HCT116 (cell line): ENCODE measurements around the gene TTC39C. TPM values are rescaled to one million over a fixed set of nuclear protein-coding genes. Genes with fewer than 3 reads are reported as not detected.

ENCODE experiments used
- ATAC-seq: fragments of 200-7000 bp; cut with Tn5 transposase; 2 replicates; pipeline ENCODE4 v1.9.1; 2020; ENCODE audit warnings: mild to moderate bottlenecking, moderate library complexity
- BruUV-seq: library from RNA; stranded (reverse); fragments of 400-500 nt; replicated peaks from 2 replicates; lab custom pipeline; 2021; lab: Mats Ljungman, UMichigan
- CTCF ChIA-PET: fragments of 300-600 bp; sonication (Branson Sonifier 250); formaldehyde crosslinking; loops from one replicate; lab custom pipeline; 2021; ENCODE audit warnings: antibody characterized with exemption; lab: Charles Lee
- POLR2A ChIA-PET: fragments of 300-600, 350-600 bp; sonication (Branson Sonifier 250); formaldehyde crosslinking; loops from one replicate; lab custom pipeline; 2021; ENCODE audit warnings: antibody characterized with exemption; lab: Charles Lee
- RAD21 ChIA-PET, 2 experiments: fragments of 300-600 bp; sonication (Branson Sonifier 250); formaldehyde crosslinking; loops; one replicate each; lab custom pipeline; 2023; ENCODE audit warnings: low total read pairs in 2 of 2; ENCODE audit not compliant: uncharacterized antibody in 2 of 2, unreplicated experiment in 2 of 2, low non-redundant PET in 1 of 2; lab: Charles Lee
- DNase-seq: peaks from one replicate; pipeline ENCODE4 v3.0.0-alpha.2; 2010; ENCODE audit warnings: low read depth, low spot score
- H2AFZ ChIP-seq: fragments of 200-600 bp; shearing (Covaris generic), sonication (generic); 2 replicates; pipeline ENCODE4 v1.6.1; 2017; ENCODE audit warnings: low read depth, mixed run types, mixed read lengths, antibody characterized with exemption, low read length; ENCODE audit not compliant: poor library complexity, severe bottlenecking
- H3K27ac ChIP-seq: 2 replicates; pipeline ENCODE4 v1.5.1; 2012; ENCODE audit warnings: low read depth, low read length
- H3K27me3 ChIP-seq: fragments of 200-600 bp; sonication (generic); 2 replicates; pipeline ENCODE4 v1.6.1; 2016; ENCODE audit warnings: mixed run types, low read length, mixed read lengths; ENCODE audit not compliant: insufficient read depth
- H3K36me3 ChIP-seq, 2 experiments: fragments of 200-500 bp in 1 of 2; fragments of 200-600 bp in 1 of 2; sonication (Bioruptor generic) in 1 of 2; sonication (generic) in 1 of 2; 2 replicates each; pipeline versions ENCODE4 v1.5.1 to v1.6.1; 2014 to 2016; ENCODE audit warnings: low read length in 2 of 2, inconsistent platforms in 1 of 2, mixed read lengths in 1 of 2, mixed run types in 1 of 2; ENCODE audit not compliant: insufficient read depth in 2 of 2, control insufficient read depth in 1 of 2
- H3K4me1 ChIP-seq, 2 experiments: fragments of 200-600 bp in 1 of 2; sonication (generic) in 1 of 2; 2 replicates each; pipeline versions ENCODE4 v1.5.1 to v1.6.1; 2012 to 2017; ENCODE audit warnings: low read length in 2 of 2, inconsistent platforms in 1 of 2, mild to moderate bottlenecking in 1 of 2, mixed read lengths in 1 of 2, mixed run types in 1 of 2, moderate library complexity in 1 of 2; ENCODE audit not compliant: insufficient read depth in 2 of 2, control insufficient read depth in 1 of 2
- H3K4me2 ChIP-seq: fragments of 200-600 bp; sonication (generic); 2 replicates; pipeline ENCODE4 v1.6.1; 2017; ENCODE audit warnings: mixed run types, low read length, mixed read lengths
- H3K4me3 ChIP-seq, 2 experiments: fragments of 200-600 bp in 1 of 2; sonication (generic) in 1 of 2; replicated peaks in 1 of 2; 2 replicates each; pipeline ENCODE4 v1.5.1; 2011 to 2016; ENCODE audit warnings: low read length in 2 of 2, control low read depth in 1 of 2, low read depth in 1 of 2, mild to moderate bottlenecking in 1 of 2, mixed read lengths in 1 of 2, mixed run types in 1 of 2
- H3K79me2 ChIP-seq: fragments of 200-600 bp; sonication (generic); 2 replicates; pipeline ENCODE4 v1.6.1; 2017; ENCODE audit warnings: mild to moderate bottlenecking, mixed run types, low read length, moderate library complexity, mixed read lengths; ENCODE audit not compliant: insufficient read depth
- H3K9ac ChIP-seq: fragments of 200-600 bp; sonication (generic); 2 replicates; pipeline ENCODE4 v1.6.1; 2016; ENCODE audit warnings: low read length, mixed read lengths
- H3K9me2 ChIP-seq: fragments of 200-600 bp; sonication (generic), shearing (Covaris generic); 2 replicates; pipeline ENCODE4 v1.6.1; 2017; ENCODE audit warnings: mixed run types, mild to moderate bottlenecking, moderate library complexity; ENCODE audit not compliant: insufficient read depth
- H3K9me3 ChIP-seq, 2 experiments: fragments of 200-500 bp in 1 of 2; fragments of 200-600 bp in 1 of 2; sonication (Bioruptor generic) in 1 of 2; sonication (generic) in 1 of 2; 2 replicates each; pipeline ENCODE4 v1.6.1; 2014 to 2017; ENCODE audit warnings: low read length in 2 of 2, mixed read lengths in 2 of 2, inconsistent platforms in 1 of 2, low read depth in 1 of 2, mild to moderate bottlenecking in 1 of 2, mixed run types in 1 of 2, moderate library complexity in 1 of 2; ENCODE audit not compliant: control insufficient read depth in 1 of 2, insufficient read depth in 1 of 2
- H4K20me1 ChIP-seq: fragments of 200-600 bp; sonication (generic), shearing (Covaris generic); 2 replicates; pipeline ENCODE4 v1.6.1; 2017; ENCODE audit warnings: mixed run types, mild to moderate bottlenecking, moderate library complexity; ENCODE audit not compliant: insufficient read depth
- CBX3 ChIP-seq: IDR thresholded peaks from 2 replicates; pipeline ENCODE4 v1.6.1; 2012; ENCODE audit warnings: low read depth
- POLR2A ChIP-seq: IDR thresholded peaks from 2 replicates; pipeline ENCODE4 v1.7.0; 2011; ENCODE audit warnings: borderline replicate concordance; ENCODE audit not compliant: insufficient read depth, insufficient read length; ENCODE audit errors: extremely low read depth
- POLR2AphosphoS5 ChIP-seq: IDR thresholded peaks from 2 replicates; pipeline ENCODE4 v1.6.1; 2011; ENCODE audit warnings: mild to moderate bottlenecking, low read depth, low read length, moderate library complexity
- RAD21 ChIP-seq: IDR thresholded peaks from 2 replicates; pipeline ENCODE4 v1.6.1; 2012; ENCODE audit warnings: low read depth, mild to moderate bottlenecking
- SIN3A ChIP-seq: IDR thresholded peaks from 2 replicates; pipeline ENCODE4 v1.6.1; 2012; ENCODE audit warnings: low read depth
- SP1 ChIP-seq: IDR thresholded peaks from 2 replicates; pipeline ENCODE4 v1.6.1; 2012; ENCODE audit warnings: low read depth
- TCF7L2 ChIP-seq: IDR thresholded peaks from 2 replicates; pipeline ENCODE4 v1.7.0; 2011; ENCODE audit warnings: borderline replicate concordance, inconsistent platforms; ENCODE audit not compliant: insufficient read depth, insufficient read length; ENCODE audit errors: extremely low read depth
- ZFX ChIP-seq: fragments of 450-650 bp; IDR thresholded peaks from 2 replicates; pipeline ENCODE4 v1.6.1; 2017
- intact Hi-C: fragments of 100-400 bp; cut with micrococcal nuclease; formaldehyde crosslinking; loops from 2 replicates; pipeline ENCODE4 v1.10.0; 2022
- total RNA-seq: library from RNA; stranded (reverse); gene quantifications from one replicate; pipeline ENCODE4 v1.2.1, GENCODE V29; 2021; ENCODE audit not compliant: unreplicated experiment
- TF ChIP-seq, protein P1 (sequence below): IDR thresholded peaks from 2 replicates; pipeline ENCODE4 v1.6.1; 2011; ENCODE audit warnings: mild to moderate bottlenecking, low read length, moderate library complexity; ENCODE audit not compliant: insufficient replicate concordance; ENCODE audit errors: extremely low read depth
- TF ChIP-seq, protein P2 (sequence below): IDR thresholded peaks from 2 replicates; pipeline ENCODE4 v1.6.1; 2012
- TF ChIP-seq, protein P3 (sequence below), 3 experiments: fragments of 200-600 bp in 1 of 3; sonication (generic) in 1 of 3; IDR thresholded peaks in 2 of 3; conservative IDR thresholded peaks in 1 of 3; 2 replicates each; pipeline ENCODE4 v1.5.1; 2012 to 2017; ENCODE audit warnings: low read depth in 2 of 3, low read length in 2 of 3, antibody characterized with exemption in 1 of 3, borderline replicate concordance in 1 of 3, control low read depth in 1 of 3, mild to moderate bottlenecking in 1 of 3, mixed read lengths in 1 of 3, mixed run types in 1 of 3, moderate library complexity in 1 of 3; ENCODE audit not compliant: insufficient read depth in 1 of 3

TTC39C gene
- total RNA-seq, 1 experiment from 2014 or later: 24.8 TPM

DNA sequence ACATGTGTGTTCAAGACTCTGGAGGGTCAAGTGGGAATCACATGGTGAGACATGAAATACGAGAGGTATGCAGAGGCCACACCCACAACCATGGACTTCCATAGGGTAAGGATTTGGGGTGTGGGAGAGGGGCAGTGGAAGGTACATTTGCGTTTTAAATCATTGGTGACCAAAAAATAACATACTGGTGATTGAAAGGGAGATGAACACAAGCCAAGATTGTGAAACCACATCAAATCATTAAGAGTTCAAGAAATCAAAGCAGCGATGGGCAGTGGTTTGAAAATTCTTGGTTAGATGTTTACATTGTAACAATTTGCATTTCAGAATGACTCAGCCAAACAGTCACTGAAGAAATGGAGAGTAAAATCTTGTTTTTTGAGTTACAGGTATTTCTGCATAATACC lies 122.4 kb downstream of the TTC39C start:
- no peak for TF ChIP-seq POLR2AphosphoS5
- TF ChIP-seq POLR2A: no peak
- TF ChIP-seq, all 23 proteins: peak for 0
- Histone ChIP-seq H3K79me2 (no peaks in the 10 kb centered on the region), H2AFZ (no peak overlapping the region), H3K27ac (no peak overlapping the region), H3K4me3 (no peak overlapping the region), H3K9me2 (no peaks in the 10 kb centered on the region), H3K4me1 (peaks cover 8% of the 10 kb centered on the region in 2 experiments; a peak in 3 of 4 replicates), H4K20me1 (no peaks in the 10 kb centered on the region), H3K9ac (no peak overlapping the region), H3K36me3 (peaks cover 0 to 7% of the 10 kb centered on the region in 2 experiments; a peak in 1 of 4 replicates), H3K4me2 (no peak overlapping the region), H3K27me3 (no peaks in the 10 kb centered on the region), H3K9me3 (no peaks in the 10 kb centered on the region)
- BruUV-seq: no TSS peak
- intact Hi-C loops: no loop called here
- no peak for DNase-seq
- RAD21 ChIA-PET: no interaction called here
- CTCF ChIA-PET: no interaction called here
- no peak for ATAC-seq
- POLR2A ChIA-PET: no interaction called here

DNA sequence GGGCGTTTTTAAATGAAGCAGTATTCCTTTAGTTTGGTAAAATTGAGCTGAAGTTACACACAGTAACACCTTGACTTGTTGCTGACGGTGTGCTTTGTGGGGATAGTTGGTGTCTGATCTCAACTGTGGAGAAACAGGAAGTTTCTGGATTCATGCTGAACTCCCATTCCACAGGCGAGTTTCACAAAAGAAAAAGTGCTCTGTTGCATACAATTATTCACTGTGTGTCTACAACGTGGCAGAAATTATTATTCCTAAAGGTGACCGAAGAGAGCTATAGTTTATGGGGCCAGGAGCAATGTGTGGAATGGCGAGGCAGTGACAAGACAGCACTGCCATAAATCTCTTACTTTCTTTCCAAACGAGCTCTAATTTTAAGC lies 123.8 kb downstream of the TTC39C start:
- Histone ChIP-seq H3K9me2 (no peaks in the 10 kb centered on the region), H3K9ac (no peak overlapping the region), H3K9me3 (no peaks in the 10 kb centered on the region), H3K4me1 (peaks cover 8% of the 10 kb centered on the region in 2 experiments; a peak in 3 of 4 replicates), H3K4me3 (no peak overlapping the region), H4K20me1 (no peaks in the 10 kb centered on the region), H3K27me3 (no peaks in the 10 kb centered on the region), H3K27ac (no peak overlapping the region), H3K79me2 (no peaks in the 10 kb centered on the region), H3K4me2 (no peak overlapping the region), H3K36me3 (no peaks in the 10 kb centered on the region), H2AFZ (no peak overlapping the region)
- CTCF ChIA-PET: interaction anchor here (1.4 kb wide), 1 partner anchor 38 kb away, joined by 6 read pairs; no protein-coding TSS in a partner anchor
- POLR2A ChIA-PET: no interaction called here
- no peak for DNase-seq
- RAD21 ChIA-PET: no interaction called here
- BruUV-seq: no TSS peak
- intact Hi-C loops: no loop called here
- TF ChIP-seq ZFX: no peak
- TF ChIP-seq, protein P1, sequence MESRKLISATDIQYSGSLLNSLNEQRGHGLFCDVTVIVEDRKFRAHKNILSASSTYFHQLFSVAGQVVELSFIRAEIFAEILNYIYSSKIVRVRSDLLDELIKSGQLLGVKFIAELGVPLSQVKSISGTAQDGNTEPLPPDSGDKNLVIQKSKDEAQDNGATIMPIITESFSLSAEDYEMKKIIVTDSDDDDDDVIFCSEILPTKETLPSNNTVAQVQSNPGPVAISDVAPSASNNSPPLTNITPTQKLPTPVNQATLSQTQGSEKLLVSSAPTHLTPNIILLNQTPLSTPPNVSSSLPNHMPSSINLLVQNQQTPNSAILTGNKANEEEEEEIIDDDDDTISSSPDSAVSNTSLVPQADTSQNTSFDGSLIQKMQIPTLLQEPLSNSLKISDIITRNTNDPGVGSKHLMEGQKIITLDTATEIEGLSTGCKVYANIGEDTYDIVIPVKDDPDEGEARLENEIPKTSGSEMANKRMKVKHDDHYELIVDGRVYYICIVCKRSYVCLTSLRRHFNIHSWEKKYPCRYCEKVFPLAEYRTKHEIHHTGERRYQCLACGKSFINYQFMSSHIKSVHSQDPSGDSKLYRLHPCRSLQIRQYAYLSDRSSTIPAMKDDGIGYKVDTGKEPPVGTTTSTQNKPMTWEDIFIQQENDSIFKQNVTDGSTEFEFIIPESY: no peak
- TF ChIP-seq SIN3A: no peak
- TF ChIP-seq, protein P2, sequence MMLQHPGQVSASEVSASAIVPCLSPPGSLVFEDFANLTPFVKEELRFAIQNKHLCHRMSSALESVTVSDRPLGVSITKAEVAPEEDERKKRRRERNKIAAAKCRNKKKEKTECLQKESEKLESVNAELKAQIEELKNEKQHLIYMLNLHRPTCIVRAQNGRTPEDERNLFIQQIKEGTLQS: no peak
- no peak for TF ChIP-seq TCF7L2
- TF ChIP-seq, protein P3, sequence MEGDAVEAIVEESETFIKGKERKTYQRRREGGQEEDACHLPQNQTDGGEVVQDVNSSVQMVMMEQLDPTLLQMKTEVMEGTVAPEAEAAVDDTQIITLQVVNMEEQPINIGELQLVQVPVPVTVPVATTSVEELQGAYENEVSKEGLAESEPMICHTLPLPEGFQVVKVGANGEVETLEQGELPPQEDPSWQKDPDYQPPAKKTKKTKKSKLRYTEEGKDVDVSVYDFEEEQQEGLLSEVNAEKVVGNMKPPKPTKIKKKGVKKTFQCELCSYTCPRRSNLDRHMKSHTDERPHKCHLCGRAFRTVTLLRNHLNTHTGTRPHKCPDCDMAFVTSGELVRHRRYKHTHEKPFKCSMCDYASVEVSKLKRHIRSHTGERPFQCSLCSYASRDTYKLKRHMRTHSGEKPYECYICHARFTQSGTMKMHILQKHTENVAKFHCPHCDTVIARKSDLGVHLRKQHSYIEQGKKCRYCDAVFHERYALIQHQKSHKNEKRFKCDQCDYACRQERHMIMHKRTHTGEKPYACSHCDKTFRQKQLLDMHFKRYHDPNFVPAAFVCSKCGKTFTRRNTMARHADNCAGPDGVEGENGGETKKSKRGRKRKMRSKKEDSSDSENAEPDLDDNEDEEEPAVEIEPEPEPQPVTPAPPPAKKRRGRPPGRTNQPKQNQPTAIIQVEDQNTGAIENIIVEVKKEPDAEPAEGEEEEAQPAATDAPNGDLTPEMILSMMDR (IDR thresholded peaks at IDR 0.05 in 2 of 3, conservative IDR thresholded peaks at IDR 0.05 in 1 of 3; ENCODE audit: borderline replicate concordance in 1 of 3, insufficient read depth in 1 of 3, low read depth in 2 of 3, low read length in 2 of 3): no peak
- no peak for TF ChIP-seq RAD21
- no peak for TF ChIP-seq CBX3
- TF ChIP-seq SP1: no peak
- ATAC-seq: no peak
